HCT116 (cell line): ENCODE results near the gene RASL11A.

Experiments used
- EZH2phosphoT487 ChIP-seq: fragments of 200-600 bp; IDR thresholded peaks from 2 replicates; pipeline ENCODE4 v1.6.1; 2018; ENCODE audit warnings: antibody characterized with exemption, borderline replicate concordance
- POLR2A ChIP-seq: IDR thresholded peaks from 2 replicates; pipeline ENCODE4 v1.7.0; 2011; ENCODE audit warnings: borderline replicate concordance; ENCODE audit not compliant: insufficient read depth, insufficient read length; ENCODE audit errors: extremely low read depth

- TF ChIP-seq POLR2A (no peak), EZH2phosphoT487 (no peak)
These were observed 13.4 kb downstream of the RASL11A start for GRCh38 chr13:27283906-27284493.
